Panc1 (cell line): ENCODE data around the gene LRIG3. TPM values are rescaled to one million over a fixed set of nuclear protein-coding genes. Genes with fewer than 3 reads are reported as not detected.
A peak's percentile ranks its signal among the peaks of the same experiment; 100 is the strongest.

Experiments used
- ATAC-seq: fragments of 200-7000 bp; cut with Tn5 transposase; 2 replicates; pipeline ENCODE4 v1.9.1; 2020; ENCODE audit warnings: mild to moderate bottlenecking, moderate library complexity
- BruUV-seq: library from RNA; stranded (reverse); fragments of 400-500 nt; replicated peaks from 2 replicates; lab custom pipeline; 2021; lab: Mats Ljungman, UMichigan
- CTCF ChIA-PET: fragments of 300-600 bp; sonication (Branson Sonifier 250); formaldehyde crosslinking; loops from one replicate; lab custom pipeline; 2022; ENCODE audit warnings: antibody characterized with exemption; lab: Charles Lee
- POLR2A ChIA-PET: fragments of 300-600 bp; sonication (Branson Sonifier 250); formaldehyde crosslinking; loops from one replicate; lab custom pipeline; 2022; ENCODE audit warnings: antibody characterized with exemption; lab: Charles Lee
- DNase-seq: peaks from one replicate; pipeline ENCODE4 v3.0.0-alpha.2; 2010; ENCODE audit warnings: low read depth, low spot score
- H3K27ac ChIP-seq: 2 replicates; pipeline ENCODE4 v1.5.1; 2011; ENCODE audit warnings: mild to moderate bottlenecking, low read length, inconsistent platforms
- H3K27me3 ChIP-seq: fragments of 200-500 bp; sonication (Bioruptor generic); 2 replicates; pipeline ENCODE4 v1.6.0; 2014; ENCODE audit warnings: low read length, inconsistent platforms; ENCODE audit not compliant: control insufficient read depth, insufficient read depth
- H3K36me3 ChIP-seq: fragments of 200-500 bp; sonication (Bioruptor generic); 2 replicates; pipeline ENCODE4 v1.5.1; 2014; ENCODE audit warnings: inconsistent platforms, mild to moderate bottlenecking, low read length, moderate library complexity; ENCODE audit not compliant: control insufficient read depth, insufficient read depth
- H3K4me1 ChIP-seq: 2 replicates; pipeline ENCODE4 v1.5.1; 2011; ENCODE audit warnings: inconsistent platforms, mild to moderate bottlenecking, low read length, moderate library complexity; ENCODE audit not compliant: control insufficient read depth, insufficient read depth
- H3K4me3 ChIP-seq, 2 experiments: 2 replicates each; pipeline ENCODE4 v1.5.1; 2011 to 2012; ENCODE audit warnings: low read depth in 2 of 2, low read length in 2 of 2, mild to moderate bottlenecking in 2 of 2, inconsistent platforms in 1 of 2, moderate library complexity in 1 of 2
- H3K9me3 ChIP-seq: fragments of 200-500 bp; sonication (Bioruptor generic); 2 replicates; pipeline ENCODE4 v1.5.1; 2014; ENCODE audit warnings: low read depth, mild to moderate bottlenecking, inconsistent platforms, low read length, moderate library complexity; ENCODE audit not compliant: control insufficient read depth, insufficient read depth
- CTCF ChIP-seq: fragments of 450-650 bp; IDR thresholded peaks from 2 replicates; pipeline ENCODE4 v1.5.1; 2017; ENCODE audit warnings: mild to moderate bottlenecking
- POLR2AphosphoS5 ChIP-seq: IDR thresholded peaks from 2 replicates; pipeline ENCODE4 v1.6.1; 2012; ENCODE audit warnings: mild to moderate bottlenecking, low read depth, low read length, moderate library complexity
- REST ChIP-seq, 2 experiments: IDR thresholded peaks; 2 replicates each; pipeline ENCODE4 v1.6.1; 2011 to 2012; ENCODE audit warnings: low read depth in 2 of 2, control low read depth in 1 of 2, low read length in 1 of 2, mild to moderate bottlenecking in 1 of 2, moderate library complexity in 1 of 2; ENCODE audit not compliant: insufficient read depth in 1 of 2
- SIN3A ChIP-seq: IDR thresholded peaks from 2 replicates; pipeline ENCODE4 v1.6.1; 2012; ENCODE audit warnings: low read depth, mild to moderate bottlenecking, low read length, moderate library complexity, borderline replicate concordance; ENCODE audit not compliant: insufficient read depth
- TCF7L2 ChIP-seq: IDR thresholded peaks from 2 replicates; pipeline ENCODE4 v1.6.1; 2011; ENCODE audit warnings: mild to moderate bottlenecking, low read depth, low read length, inconsistent platforms
- in situ Hi-C: cut with HindIII; loops from 2 replicates; pipeline ENCODE4 v1.10.0; 2016; ENCODE audit warnings: low sequenced_read_pairs, low pct_unique_long_range_greater_than_20kb
- intact Hi-C: fragments of 100-400 bp; cut with micrococcal nuclease; formaldehyde crosslinking; loops from one replicate; pipeline ENCODE4 v1.10.0; 2022; ENCODE audit not compliant: unreplicated experiment
- total RNA-seq: library from RNA; stranded (reverse); gene quantifications from one replicate; pipeline ENCODE4 v1.2.1, GENCODE V29; 2021; ENCODE audit not compliant: unreplicated experiment

Gene LRIG3
- total RNA-seq, 1 experiment from 2014 or later, result 12.1 TPM

GRCh38 chr12:58920961-58921861, 907 bp upstream of the LRIG3 start:
- POLR2A ChIA-PET, result no interaction called here
- CTCF ChIA-PET, result no interaction called here
- peak overlapping the region; percentile 77 for H3K27ac ChIP-seq
- no peaks in the 10 kb centered on the region for H3K9me3 ChIP-seq
- ATAC-seq, result no peak
- no TSS peak for BruUV-seq
- no peaks in the 10 kb centered on the region for H3K36me3 ChIP-seq
- TF ChIP-seq REST (IDR thresholded peaks at IDR 0.05; ENCODE audit: insufficient read depth in 1 of 2, low read depth in 2 of 2, low read length in 1 of 2) (no peak), TCF7L2 (no peak)
- intact Hi-C loops, result no loop called here
- H3K4me1 ChIP-seq, result peaks cover 22% of the 10 kb centered on the region
- H3K27me3 ChIP-seq, result no peaks in the 10 kb centered on the region; the same call in 1 of the 2 replicates
- in situ Hi-C loops, result no loop called here
- H3K4me3 ChIP-seq, result peak overlapping the region; percentile 82 to 96
- DNase-seq, result no peak

- CTCF ChIA-PET, result no interaction called here
- Histone ChIP-seq H3K9me3 (no peaks in the 10 kb centered on the region), H3K27me3 (no peaks in the 10 kb centered on the region; the same call in 1 of the 2 replicates), H3K4me1 (peaks cover 28% of the 10 kb centered on the region), H3K36me3 (no peaks in the 10 kb centered on the region; the same call in 1 of the 2 replicates), H3K4me3 (peak overlapping the region; percentile 82 to 96), H3K27ac (peak overlapping the region; percentile 81)
- POLR2A ChIA-PET, result no interaction called here
- in situ Hi-C loops (no loop called here), intact Hi-C loops (loop anchor here (5.0 kb wide), 1 partner anchor 572 kb away; no protein-coding TSS in a partner anchor)
- TF ChIP-seq TCF7L2, result no peak
- peak; percentile 49; the same call in 1 of the 2 replicates for TF ChIP-seq SIN3A
- ATAC-seq (peak; percentile 60), DNase-seq (peak; percentile 33)
- BruUV-seq, result no TSS peak
Observed at GRCh38 chr12:58919231-58920101, 838 bp downstream of the LRIG3 start.

- Histone ChIP-seq H3K4me1 (peaks cover 28% of the 10 kb centered on the region), H3K27me3 (no peaks in the 10 kb centered on the region; the same call in 1 of the 2 replicates), H3K27ac (peak overlapping the region; percentile 81), H3K9me3 (no peaks in the 10 kb centered on the region), H3K4me3 (peak overlapping the region; percentile 82 to 96), H3K36me3 (no peaks in the 10 kb centered on the region; the same call in 1 of the 2 replicates)
- no TSS peak for BruUV-seq
- in situ Hi-C loops, result no loop called here
- intact Hi-C loops, result loop anchor here (5.0 kb wide), 1 partner anchor 571 kb away; no protein-coding TSS in a partner anchor
- POLR2A ChIA-PET, result no interaction called here
- TF ChIP-seq SIN3A (no peak), CTCF (no peak), REST (IDR thresholded peaks at IDR 0.05; ENCODE audit: insufficient read depth in 1 of 2, low read depth in 2 of 2, low read length in 1 of 2) (no peak), POLR2AphosphoS5 (no peak), TCF7L2 (no peak)
- CTCF ChIA-PET, result no interaction called here
- DNase-seq, result no peak
- ATAC-seq, result no peak
Observed at GRCh38 chr12:58918469-58918844, 1.8 kb downstream of the LRIG3 start.
